ENCODE results near the gene KCNIP1.

The KCNIP1 gene

DNA sequence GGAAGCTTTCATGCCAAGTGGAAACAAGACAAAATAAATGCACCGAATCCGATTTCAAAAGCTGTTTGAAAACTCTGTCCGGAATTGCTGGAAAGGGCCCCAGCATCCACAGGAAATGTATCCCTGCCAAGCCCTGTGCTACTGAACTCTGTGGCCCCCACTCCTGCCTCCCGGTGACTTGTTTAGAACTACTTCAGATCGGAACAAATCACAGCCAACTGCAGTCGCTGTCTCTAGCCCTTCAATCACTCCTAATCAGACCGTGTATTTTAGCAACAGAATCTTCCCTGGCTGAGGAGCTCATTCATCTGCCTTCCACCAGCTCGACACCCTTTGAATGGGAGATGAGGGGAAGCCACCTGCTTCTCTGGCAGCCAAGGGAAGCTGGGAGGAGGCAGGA, 94.1 kb downstream of the KCNIP1 start:
- no peak for DNase-seq (ENCODE audit: low spot score)

DNA sequence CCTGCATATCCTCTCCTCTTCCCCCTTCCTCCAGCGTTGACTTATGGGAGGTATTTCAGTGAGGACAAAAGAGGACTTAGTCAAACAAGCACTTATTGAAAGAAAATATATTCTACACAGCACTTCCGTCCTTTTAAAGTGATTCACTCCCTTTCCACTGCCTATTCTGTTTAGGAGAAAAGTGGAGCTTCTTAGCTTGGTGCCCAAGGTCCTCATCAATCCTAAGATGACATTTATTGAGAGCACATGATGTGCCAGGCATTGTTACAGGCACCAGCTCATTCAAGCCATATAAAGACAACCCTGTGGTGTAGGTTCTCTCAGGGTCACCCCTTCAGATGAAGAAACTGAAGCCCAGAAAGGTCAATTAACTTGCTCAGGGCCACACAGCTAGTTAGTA, 95.9 kb downstream of the KCNIP1 start:
- DNase-seq (ENCODE audit: low spot score): no peak

DNA sequence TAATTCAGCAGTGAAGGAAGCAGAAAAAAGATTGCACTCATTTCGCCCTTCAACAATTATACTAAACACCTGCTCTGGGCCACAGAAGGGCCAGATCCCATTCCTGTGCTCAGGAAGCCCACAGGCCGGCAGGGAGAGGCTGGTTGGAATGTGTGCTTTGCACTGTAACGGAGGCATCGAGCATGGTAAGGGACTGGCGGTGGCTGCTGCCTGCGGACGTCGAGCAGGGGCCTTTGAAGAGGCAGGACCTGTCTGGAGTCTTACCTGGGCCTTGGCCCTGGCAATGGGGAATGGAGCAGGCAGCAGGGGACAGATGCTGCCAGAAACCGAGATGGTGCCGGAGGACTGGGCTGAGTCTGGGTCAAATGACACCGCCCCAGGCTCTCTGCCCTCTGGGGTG, 97.8 kb downstream of the KCNIP1 start:
- DNase-seq (ENCODE audit: low spot score): no peak

DNA sequence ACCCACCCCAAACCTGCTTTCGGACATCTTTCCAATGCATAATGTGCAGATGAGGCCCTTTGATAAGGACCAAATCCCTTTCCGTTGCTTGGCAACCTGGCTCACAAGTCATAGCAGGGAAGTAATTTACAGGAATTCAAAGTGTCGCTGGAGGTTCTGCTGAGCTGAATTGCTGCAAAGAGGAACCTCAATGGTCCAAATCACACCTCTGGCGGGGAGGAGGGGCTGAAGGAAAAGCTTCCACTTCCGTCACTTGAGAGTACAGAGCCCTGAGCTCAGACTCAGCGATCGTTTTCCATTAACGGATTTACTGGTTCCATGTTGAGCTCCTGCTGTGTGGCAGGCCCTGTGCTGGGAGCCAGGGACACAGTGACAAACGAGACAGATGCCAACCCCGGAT, 99.3 kb downstream of the KCNIP1 start:
- DNase-seq (ENCODE audit: low spot score): no peak

DNA sequence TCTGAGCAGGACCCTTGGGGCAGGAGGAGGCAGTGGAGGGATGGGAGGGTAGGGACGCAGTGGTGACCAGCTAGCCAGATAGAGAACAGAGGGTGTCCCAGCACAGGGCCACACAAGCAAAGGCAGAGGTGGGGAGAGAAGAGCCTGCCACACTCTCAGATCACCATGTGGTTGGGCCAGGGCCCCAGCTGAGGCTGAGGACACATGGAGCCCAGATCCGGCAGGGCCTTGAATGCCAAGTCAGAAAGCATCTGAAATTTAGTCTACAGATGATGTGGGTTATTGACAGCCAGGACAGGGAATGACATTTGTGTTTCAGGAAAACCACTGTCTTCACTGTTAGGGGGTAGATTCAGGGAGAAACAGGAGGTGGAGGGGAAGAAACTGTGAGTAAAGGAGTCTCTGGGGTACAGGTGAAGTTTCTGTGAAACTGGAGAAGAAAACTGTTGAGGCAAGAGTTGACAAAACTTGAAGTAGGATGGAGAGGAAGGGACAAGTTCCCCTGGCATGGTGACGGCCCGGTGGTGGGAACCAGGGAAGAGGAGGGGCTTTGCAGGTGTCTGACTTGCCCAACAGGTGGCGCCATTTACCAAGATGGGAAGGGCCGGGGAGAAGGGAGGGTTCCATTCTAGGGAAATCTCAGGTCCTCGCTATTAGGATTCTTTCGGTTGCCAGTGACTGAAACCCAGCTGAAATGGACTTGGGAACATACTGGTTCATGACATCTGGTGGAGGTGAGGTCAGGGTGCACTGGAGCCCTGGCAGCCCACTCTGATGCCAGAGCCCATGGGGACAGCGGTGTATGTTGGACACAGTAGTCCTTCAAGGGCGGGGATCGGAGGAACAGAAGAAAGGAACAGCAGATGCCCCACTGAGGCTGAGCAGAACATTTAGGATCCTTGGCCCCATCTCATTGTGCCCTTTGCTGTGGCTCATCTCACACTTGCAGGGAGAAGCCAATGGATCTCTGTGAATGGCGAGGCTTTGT, 100.1 kb downstream of the KCNIP1 start:
- DNase-seq (ENCODE audit: low spot score): peak; percentile 45

DNA sequence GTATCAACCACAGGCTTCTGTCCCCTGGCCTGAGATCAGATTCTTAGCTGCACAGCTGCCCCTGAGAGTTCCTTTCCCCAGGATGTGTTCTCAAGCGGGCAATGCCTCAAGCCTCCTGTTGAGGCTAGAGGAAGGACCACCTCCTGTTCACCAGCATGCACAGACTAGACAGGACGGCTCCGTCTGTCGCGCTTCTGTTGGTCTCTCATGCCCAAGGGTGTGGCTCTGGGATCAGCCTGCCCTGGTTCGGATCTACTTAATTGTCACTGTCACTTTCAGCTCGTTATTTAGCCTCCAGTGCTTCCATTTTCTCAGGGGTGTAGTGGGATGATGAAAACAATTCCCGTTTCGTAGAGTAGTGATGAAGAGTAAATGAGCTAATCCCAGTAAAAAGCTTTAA, 103.1 kb downstream of the KCNIP1 start:
- DNase-seq (ENCODE audit: low spot score): no peak

DNA sequence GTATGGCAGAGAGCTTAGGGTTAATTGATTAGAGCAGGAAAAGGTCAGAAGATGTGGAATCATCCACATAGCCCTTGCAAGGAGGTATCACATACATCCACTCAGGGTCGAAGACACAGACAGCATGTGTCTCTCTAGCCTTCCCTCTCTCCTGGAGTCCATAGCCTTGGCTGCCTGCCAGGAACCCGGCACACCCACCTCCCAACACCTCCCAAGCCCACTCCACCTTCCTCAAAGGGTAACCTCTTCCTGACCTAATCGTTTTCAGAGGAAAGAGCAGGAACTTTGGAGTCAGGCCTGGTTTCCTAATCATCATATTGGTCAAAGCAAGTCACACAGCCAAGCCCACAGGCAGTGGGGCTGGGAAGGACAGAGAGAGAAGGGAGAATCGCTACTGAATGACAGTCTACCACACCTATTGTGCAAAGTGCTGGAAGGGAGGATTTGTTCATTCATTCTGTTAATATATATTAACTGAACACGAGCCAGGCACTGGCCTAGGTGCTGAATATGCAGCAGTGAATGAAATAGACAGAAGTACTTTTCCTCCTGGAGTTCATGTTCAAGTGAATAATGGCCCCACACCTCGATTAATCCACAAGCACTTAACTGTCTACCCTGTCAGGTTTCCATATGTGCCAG, 107.8 kb downstream of the KCNIP1 start:
- no peak for DNase-seq (ENCODE audit: low spot score)

DNA sequence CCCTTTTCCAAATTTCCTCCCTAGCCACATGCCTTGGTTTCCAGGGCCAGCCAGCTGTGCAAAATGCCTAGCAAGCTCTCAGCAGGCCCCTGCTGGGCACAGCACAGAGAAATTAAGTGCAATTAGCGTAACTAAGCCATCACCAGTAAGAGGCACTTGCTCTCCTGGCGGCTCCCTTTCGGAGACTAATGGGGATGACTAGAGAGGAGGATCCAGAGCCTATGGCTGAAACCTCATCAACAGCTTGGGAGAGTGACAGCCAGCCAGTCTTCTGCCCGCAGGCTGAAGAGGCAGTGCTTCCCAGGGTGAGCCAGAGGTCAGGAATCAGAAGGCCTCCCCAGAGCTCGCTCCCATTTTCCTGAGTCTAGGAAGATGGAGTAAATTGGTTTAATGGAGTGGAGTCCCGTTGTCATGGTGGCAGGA, 108.4 kb downstream of the KCNIP1 start:
- DNase-seq (ENCODE audit: low spot score): no peak

DNA sequence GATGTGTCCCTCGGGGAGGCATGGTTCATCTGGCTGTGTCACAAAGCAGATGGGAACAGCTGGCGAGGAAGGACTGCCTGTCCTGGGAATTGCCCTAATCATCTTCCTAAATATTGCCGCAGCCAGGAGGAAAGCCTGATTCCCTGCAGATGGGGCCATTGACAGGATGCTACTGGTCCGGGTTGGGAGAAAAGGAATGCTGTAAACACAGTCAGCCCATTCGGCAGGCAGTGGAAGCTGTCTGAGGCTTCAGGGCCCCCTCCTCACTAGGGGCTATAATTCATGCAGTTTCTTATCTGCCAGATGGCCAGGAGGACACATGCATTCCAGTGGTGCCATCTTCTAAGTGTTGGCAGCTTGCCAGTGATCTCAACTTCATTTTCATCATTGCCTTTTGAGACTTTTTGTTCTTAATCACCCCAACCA, 110.3 kb downstream of the KCNIP1 start:
- no peak for DNase-seq (ENCODE audit: low spot score)

DNA sequence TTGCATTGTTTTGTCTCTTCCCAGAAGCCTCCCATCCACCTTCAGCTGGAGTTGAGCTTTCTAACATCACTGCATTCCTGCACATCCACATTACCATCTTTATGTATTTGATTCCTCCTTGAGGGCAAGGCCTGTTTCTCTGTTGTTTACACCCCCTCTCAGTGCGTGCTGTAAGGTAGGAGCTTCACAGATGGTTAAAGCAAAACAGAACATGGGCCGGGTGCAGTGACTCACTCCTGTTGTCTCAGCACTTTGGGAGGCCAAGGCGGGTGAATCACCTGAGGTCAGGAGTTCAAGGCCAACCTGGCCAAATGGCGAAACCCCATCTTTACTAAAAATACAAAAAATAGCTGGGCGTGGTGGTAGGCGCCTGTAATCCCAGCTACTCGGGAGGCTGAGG, 110.9 kb downstream of the KCNIP1 start:
- no peak for DNase-seq (ENCODE audit: low spot score)

DNA sequence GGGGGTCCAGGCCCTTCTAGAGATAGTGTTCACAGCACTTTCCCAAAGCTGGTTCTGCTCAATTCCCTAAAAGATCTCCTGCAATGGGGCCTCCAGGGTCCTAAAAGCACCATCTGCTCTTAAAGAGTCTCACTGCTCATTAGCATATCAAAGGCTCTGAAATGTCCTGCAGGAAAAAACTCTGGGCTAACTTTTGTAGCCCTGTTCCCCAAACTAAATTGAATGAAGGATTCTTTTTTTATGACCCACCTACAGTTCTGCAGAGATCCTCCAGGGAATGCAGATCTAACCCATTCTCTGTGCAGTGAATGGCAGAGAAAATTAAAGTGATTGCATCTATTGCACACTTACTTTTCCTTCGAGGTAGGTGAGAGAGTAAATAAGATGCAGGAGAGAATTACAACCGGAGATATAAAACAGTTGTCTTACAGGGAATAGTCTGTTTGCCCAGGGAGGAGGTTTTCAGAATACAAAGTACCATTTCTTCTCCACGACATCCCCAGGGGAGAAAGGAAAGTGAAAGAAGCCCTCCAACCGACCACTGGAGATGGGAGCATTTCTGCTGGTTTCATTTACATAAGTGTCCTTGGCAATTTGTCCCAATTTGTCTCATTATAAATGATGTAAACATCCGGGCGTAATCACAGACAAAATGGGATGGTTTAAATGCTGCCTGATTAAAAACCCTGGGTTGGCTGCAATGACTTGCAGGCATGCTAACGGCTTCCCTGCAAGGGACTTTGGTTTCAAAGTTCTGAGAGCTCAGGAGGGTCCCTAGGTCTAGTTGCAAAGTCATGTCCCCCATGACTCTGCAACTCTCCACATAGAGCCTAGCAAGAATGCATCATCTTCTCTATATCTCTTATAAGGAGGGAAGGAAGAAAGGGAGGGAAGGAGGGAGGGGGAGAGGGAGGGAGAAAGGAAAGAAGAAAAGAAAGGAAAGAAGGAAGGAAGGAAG, 114.0 kb downstream of the KCNIP1 start:
- no peak for DNase-seq (ENCODE audit: low spot score)

DNA sequence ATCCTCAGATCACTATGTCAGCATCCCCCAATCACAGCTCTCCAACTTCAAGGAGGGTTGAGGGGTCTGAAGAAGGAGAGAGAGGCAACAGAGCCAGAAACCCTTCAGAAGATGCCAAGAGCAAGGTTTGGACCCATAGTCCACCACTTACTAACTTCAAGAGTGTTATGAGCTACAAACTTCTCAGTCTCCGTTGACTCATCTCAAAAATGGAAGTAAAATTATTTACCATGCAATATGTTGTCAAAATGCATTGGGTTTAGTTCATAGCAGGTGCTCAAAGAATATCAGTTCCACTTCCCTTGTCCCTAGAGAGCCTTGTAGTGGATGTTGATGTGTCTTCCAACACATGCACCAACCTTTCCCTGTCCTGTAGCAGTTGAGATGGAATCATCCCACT, 116.0 kb downstream of the KCNIP1 start:
- DNase-seq (ENCODE audit: low spot score): no peak

DNA sequence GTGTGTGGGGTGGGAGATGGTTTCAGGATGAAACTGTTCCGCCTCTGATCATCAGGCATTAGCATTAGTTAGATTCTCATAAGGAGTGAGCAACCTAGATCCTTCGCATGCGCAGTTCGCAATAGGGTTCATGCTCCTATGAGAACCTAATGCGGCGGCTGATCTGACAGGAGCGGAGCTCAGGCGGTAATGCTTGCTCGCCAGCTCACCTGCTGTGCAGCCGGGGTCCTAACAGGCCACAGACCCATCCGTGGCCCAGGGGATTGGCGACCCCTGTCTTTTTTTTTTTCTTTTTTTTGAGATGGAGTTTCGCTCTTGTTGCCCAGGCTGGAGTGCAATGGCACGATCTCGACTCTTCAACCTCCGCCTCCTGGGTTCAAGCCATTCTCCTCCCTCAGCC, 119.1 kb downstream of the KCNIP1 start:
- no peak for DNase-seq (ENCODE audit: low spot score)

DNA sequence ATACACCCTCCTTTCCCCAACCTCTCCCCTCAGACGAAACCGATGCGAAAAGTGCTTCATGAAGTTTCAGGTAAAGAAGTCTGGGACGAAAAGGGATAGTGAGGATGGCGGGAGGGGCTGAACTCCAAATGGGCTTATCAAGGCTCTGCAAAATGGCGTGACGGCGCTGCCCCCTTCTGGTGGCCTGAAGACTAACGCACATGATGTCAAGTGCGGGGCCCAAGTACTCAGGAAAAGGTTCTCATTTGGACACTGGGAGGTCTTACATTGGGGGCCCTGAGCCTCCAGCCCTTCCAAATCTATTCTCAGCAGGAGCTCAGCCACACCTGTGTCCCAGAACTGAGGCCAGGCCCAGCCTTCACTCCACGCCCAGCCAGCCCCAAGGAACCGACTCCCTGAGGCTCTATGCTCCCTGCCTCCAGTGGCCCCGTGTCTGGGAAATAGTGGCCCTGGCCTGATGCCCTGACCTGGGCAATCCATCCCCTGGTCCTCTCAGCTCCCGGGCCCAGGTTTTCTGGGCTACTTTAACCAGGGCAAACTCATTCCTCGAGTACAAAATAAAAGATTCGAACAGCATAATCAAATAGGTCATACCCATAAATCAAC, 119.9 kb downstream of the KCNIP1 start:
- peak; percentile 30 for DNase-seq (ENCODE audit: low spot score)

DNA sequence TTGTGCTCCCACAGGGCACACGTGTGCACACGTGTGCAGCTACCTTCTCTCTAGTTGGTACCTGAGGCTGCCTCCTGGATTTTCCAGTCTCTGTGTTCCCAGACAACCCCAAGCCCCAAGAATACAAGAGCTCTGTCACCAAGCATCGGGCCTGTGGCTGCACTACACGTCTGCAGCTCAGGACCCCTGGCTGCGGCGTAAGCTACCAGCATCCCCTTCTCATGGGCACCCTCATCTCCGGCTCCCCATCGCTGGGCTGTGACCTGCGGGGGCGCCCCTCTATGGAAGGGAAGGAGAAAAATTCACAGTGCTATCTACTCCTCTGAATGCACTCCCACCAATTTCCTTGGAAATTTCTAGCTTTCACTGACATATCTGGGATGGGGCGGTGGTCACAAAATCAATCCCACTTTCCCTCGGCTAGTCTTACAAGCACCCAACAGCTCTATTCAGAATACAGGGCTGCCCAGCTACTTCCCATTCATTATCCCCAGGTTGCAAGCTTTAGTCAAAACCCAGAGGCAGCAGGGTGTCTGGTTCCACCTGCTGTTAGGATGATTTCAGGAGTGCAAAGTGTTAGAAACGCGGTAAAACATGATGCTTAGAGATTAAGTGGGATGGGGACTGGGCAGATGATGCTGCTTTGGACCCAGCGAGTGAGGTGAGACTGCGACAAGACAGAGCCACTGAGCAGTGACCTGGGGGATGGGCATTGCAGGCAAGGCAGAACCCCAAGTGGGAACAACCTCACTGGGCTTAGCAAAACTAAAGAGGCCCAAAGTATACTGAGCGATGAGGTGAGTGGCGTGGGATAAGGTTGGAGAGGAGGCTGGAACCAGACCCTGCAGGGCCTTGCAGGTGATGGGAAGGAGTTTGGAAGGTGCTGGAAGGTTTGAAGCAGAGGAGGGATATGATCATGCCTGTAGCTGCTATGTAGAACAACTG, 121.7 kb downstream of the KCNIP1 start:
- no peak for DNase-seq (ENCODE audit: low spot score)

DNA sequence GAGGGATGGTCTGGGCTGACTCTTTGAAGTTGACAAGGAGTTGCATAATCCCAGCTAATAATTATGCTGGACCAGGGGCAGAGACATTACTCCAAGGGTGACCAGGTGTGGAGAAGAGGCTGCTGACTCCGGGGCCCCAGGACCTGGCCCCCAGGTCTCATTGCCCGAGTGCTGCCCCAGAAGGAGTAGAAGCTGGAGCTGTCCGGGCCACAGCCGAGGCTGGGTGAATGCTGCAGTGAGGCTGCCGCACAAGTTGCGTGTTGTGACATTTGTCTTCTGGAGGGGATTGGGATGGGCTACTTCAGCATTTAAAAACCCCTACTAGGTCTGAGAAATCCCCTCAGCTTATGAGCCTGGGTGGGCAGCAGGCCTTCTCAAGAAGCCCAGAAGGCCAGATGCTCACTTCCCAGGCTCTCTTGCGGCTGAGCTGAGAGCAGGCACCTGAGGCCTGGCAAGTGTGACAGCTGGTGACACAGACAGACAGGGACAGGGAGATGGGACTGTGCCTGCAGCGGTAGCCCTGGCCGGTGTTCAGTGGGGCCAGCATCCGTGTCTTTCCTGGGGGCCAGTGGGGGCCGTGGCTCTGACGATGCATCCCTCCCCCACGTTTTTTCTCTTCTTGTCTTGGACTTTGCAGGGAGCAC, 122.8 kb downstream of the KCNIP1 start:
- no peak for DNase-seq (ENCODE audit: low spot score)

DNA sequence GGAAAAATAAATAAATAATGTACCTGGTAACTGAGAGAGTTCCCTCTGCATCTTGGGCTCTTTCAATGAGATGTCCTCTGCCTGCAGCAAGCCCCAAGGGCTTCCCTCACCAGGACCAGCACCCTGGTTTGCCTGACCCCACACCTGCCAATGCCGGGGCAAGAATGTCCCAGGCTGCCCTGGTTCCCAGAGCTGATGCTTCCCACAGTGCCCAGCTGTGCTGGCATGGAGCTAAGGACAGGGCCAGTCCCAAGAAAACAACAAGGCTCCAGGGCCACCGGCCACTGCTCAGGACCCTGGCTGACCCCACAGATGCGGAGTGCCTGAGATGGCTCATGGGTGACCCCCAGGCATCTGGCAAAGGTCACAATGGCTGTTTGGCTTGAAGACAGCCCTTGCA, 123.5 kb downstream of the KCNIP1 start:
- DNase-seq (ENCODE audit: low spot score): no peak

DNA sequence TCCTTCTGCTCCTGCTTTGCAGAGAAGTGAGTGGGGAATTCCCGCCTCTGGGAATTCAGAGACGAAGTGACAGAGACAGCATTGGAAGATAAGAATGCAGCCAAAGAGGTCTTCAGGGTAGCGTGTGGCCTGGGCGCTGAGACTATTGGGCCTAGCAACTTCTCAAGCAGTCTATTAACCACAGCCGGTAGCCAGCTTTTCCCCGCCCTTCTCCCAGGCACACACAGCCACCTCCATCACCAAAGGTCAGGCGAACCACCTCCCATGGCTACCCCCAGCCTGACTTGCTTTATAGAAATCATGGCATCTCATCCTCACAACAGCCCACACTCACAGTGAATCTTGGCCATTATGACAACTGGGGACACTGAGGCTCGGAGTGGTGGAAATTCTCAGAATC, 124.2 kb downstream of the KCNIP1 start:
- DNase-seq (ENCODE audit: low spot score): no peak

DNA sequence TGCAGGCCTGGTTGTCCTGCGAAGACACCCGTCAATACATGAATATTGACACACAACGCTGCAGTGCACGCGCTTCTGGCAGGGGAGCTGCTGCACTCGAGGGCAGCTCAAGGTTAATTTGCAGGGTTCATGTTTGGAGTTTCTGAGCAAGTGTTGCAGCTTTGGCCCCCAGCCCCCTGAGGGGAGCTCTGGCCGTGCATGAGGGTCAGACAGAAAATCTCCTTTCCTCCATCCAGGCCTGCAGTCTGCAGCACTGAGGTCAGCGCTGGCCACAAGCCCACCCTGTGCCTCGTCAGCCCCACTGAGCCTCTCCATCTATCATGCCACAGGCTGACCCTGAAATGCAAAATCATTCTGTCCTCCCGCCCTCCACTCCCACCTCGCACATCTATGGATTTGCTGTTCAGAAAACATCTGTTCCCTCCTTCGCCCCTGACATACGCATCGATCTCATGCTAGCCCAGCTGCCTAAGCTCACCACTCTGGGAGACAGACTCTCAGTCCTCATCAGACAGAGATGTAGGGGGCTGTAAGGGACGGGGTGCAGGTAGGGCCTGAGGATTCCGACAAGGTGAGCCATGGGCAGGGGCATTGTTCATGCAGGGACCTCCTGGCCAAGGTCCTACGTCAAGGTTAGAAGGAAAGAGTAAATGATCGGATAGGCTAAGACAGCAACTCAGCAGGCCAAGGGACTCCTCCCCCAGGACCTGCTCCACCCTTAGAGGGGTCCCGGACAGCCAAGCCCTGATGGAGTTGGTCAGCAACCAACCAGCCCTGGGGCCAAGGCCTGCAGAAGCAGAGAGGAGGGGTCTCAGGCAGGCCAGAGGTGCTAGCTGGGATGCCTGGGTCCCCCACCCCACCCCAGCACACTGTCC, 125.1 kb downstream of the KCNIP1 start:
- DNase-seq (ENCODE audit: low spot score): no peak

Data from AG08396 (cell line).